ENCODE results near the gene PTCD2.

PTCD2 gene

GRCh38 chr5:72369711-72370110, 49.5 kb downstream of the PTCD2 start:
- H3K4me3 ChIP-seq (ENCODE audit: low read length): no peak overlapping the region
- no peak for TF ChIP-seq CTCF (conservative IDR thresholded peaks at IDR 0.05; ENCODE audit: low read length)
- no peak for DNase-seq (ENCODE audit: low read depth)

GRCh38 chr5:72372331-72372730, 52.2 kb downstream of the PTCD2 start:
- no peak for TF ChIP-seq CTCF (conservative IDR thresholded peaks at IDR 0.05; ENCODE audit: low read length)
- H3K4me3 ChIP-seq (ENCODE audit: low read length): no peak overlapping the region

GRCh38 chr5:72372923-72373322, 52.8 kb downstream of the PTCD2 start:
- TF ChIP-seq CTCF (conservative IDR thresholded peaks at IDR 0.05; ENCODE audit: low read length): no peak
- DNase-seq (ENCODE audit: low read depth): no peak

More at GRCh38 chr5:72372331-72372730, 52.2 kb downstream of the PTCD2 start:
- no peak for DNase-seq (ENCODE audit: low read depth)

DNA sequence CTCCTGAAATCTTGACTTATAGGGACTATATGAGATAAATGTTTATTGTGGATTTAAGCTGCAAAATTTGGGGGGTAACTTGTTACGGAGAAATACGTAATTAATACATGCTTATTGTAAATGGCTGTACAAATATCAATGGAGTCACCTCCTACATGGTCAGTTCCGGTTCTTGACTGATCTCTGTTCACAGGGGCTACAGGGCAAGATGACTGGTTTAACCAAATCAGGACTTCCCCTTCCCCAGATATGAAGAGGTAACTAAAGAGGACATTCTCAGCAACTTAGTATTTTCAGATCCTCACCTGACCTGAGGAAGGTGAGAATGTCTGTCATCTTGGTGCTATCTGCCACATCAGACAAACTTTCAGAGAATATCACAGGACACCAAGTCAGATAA, 54.7 kb downstream of the PTCD2 start:
- DNase-seq (ENCODE audit: low read depth): no peak
- no peak for TF ChIP-seq CTCF (conservative IDR thresholded peaks at IDR 0.05; ENCODE audit: low read length)
- H3K4me3 ChIP-seq (ENCODE audit: low read length): no peak overlapping the region

More at GRCh38 chr5:72372923-72373322, 52.8 kb downstream of the PTCD2 start:
- H3K4me3 ChIP-seq (ENCODE audit: low read length): no peak overlapping the region

GRCh38 chr5:72376381-72376780, 56.2 kb downstream of the PTCD2 start:
- no peak for DNase-seq (ENCODE audit: low read depth)
- TF ChIP-seq CTCF (conservative IDR thresholded peaks at IDR 0.05; ENCODE audit: low read length): no peak
- no peak overlapping the region for H3K4me3 ChIP-seq (ENCODE audit: low read length)

DNA sequence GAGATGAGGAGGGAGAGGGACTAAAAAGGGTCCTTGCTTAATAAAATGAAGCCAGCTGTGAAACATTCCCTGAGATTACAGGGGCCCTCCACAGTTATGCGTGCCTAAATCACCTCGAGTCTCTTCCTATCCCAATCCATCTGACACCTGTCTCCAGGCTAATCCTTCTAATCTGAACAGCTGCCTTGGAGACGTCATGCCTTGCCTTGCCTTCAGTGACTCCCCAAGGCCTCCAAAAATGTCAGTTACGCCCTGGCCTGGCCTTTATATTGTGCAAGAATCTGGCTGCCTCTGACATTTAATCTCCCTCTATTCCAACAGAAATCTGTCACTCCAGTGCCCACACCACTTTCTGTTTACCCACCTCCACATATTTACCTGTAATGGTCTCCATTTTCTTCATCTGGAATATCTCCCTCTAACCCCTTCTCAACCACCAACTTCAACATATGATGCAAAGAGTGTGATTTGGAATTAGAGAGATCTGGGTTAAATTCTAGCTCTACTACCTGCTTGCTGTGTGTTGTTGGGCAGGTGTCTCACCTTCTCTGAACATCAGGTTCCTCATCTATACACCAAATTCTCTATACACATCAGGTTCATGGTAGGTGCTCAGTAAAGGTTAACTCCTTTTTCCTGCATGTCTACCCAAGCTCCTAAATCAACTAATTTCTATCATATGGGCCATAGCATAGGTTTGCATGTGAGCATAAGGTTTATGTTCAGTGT, 57.9 kb downstream of the PTCD2 start:
- no peak overlapping the region for H3K4me3 ChIP-seq (ENCODE audit: low read length)
- peak; percentile 70 for DNase-seq (ENCODE audit: low read depth)
- TF ChIP-seq CTCF (conservative IDR thresholded peaks at IDR 0.05; ENCODE audit: low read length): no peak

DNA sequence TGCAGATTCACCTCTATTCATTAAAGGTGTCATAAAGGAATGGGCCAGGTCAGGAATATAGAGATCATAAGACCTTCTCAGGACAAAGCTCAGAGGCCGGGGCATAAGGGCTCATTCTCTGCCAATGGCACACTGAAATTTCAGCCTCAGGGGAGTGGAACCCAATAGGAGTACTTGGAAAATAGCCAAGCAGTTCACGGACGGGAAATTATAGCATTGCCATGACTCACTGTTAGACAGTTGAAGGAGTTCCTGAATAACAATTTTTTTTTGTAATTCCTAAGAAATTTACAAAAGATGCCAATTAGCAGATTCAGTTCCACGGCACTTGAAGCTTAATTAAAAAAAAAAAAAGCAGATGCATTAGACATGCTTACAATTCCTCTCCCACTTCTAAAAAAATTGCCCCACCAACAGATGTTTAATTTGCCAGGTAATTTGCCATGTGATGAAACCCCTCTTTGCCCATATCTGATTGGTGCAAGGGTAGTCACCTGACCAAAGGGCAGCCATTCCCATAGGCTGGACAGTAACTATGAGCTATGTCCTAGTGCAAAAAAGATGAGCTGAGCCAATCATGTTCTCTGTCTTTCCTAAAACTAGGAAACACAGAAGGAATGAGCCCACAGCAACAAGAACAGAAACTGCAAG, 58.6 kb downstream of the PTCD2 start:
- TF ChIP-seq CTCF (conservative IDR thresholded peaks at IDR 0.05; ENCODE audit: low read length): no peak
- peak; percentile 79 for DNase-seq (ENCODE audit: low read depth)
- H3K4me3 ChIP-seq (ENCODE audit: low read length): no peak overlapping the region

All from AG10803 (cell line).